Mesenchymal stem cell (in vitro differentiated cells and primary cell): Measurements from ENCODE around the gene VPS35L.

Experiments used
- DNase-seq: peaks from one replicate; pipeline ENCODE4 v3.0.0-alpha.2; 2013
- H2AFZ ChIP-seq: one replicate; pipeline ENCODE4 v1.6.1; 2013; ENCODE audit warnings: low read depth, mild to moderate bottlenecking, control low read depth, inconsistent platforms, low read length, moderate library complexity
- H2AK5ac ChIP-seq: 2 replicates; pipeline ENCODE4 v1.6.1; 2013; ENCODE audit warnings: low read length, moderate library complexity, mild to moderate bottlenecking, inconsistent platforms; ENCODE audit not compliant: severe bottlenecking
- H2BK120ac ChIP-seq: one replicate; pipeline ENCODE4 v1.6.1; 2013; ENCODE audit warnings: low read depth, mild to moderate bottlenecking, inconsistent platforms, low read length, moderate library complexity
- H2BK12ac ChIP-seq, 2 experiments: one replicate each; pipeline ENCODE4 v1.6.1; 2013; ENCODE audit warnings: inconsistent platforms in 2 of 2, low read length in 2 of 2, mild to moderate bottlenecking in 2 of 2, moderate library complexity in 2 of 2, control low read depth in 1 of 2
- H2BK15ac ChIP-seq: one replicate; pipeline ENCODE4 v1.6.1; 2013; ENCODE audit warnings: mild to moderate bottlenecking, low read depth, inconsistent platforms; ENCODE audit not compliant: poor library complexity, severe bottlenecking
- H2BK5ac ChIP-seq: 2 replicates; pipeline ENCODE4 v1.6.1; 2013; ENCODE audit warnings: low read depth, mild to moderate bottlenecking, low read length, control low read depth, inconsistent platforms; ENCODE audit not compliant: poor library complexity, severe bottlenecking
- H3K14ac ChIP-seq, 2 experiments: one replicate each; pipeline ENCODE4 v1.6.1; 2013; ENCODE audit warnings: inconsistent platforms in 2 of 2, low read length in 2 of 2, control low read depth in 1 of 2, mild to moderate bottlenecking in 1 of 2, moderate library complexity in 1 of 2
- H3K18ac ChIP-seq, 2 experiments: one replicate each; pipeline ENCODE4 v1.6.1; 2013; ENCODE audit warnings: inconsistent platforms in 2 of 2, low read length in 2 of 2, control low read depth in 1 of 2, low read depth in 1 of 2, mild to moderate bottlenecking in 1 of 2
- H3K23ac ChIP-seq, 2 experiments: one replicate each; pipeline ENCODE4 v1.6.1; 2013; ENCODE audit warnings: inconsistent platforms in 2 of 2, low read length in 2 of 2, mild to moderate bottlenecking in 2 of 2, moderate library complexity in 2 of 2, control low read depth in 1 of 2
- H3K27ac ChIP-seq: 2 replicates; pipeline ENCODE4 v1.5.1; 2013; ENCODE audit warnings: mild to moderate bottlenecking, moderate library complexity, low read length, control low read depth, inconsistent platforms; ENCODE audit not compliant: poor library complexity, severe bottlenecking
- H3K27me3 ChIP-seq, 2 experiments: 2 replicates each; pipeline versions ENCODE4 v1.6.1 to v1.7.0; 2013; ENCODE audit warnings: low read length in 2 of 2, mild to moderate bottlenecking in 2 of 2, moderate library complexity in 2 of 2, control low read depth in 1 of 2, inconsistent platforms in 1 of 2; ENCODE audit not compliant: control insufficient read depth in 1 of 2, insufficient read depth in 1 of 2
- H3K36me3 ChIP-seq, 2 experiments: 2 replicates each; pipeline versions ENCODE4 v1.6.1 to v1.7.0; 2013; ENCODE audit warnings: low read length in 2 of 2, control low read depth in 1 of 2, inconsistent platforms in 1 of 2, low read depth in 1 of 2, mild to moderate bottlenecking in 1 of 2; ENCODE audit not compliant: insufficient read depth in 2 of 2, control insufficient read depth in 1 of 2
- H3K4ac ChIP-seq, 2 experiments: one replicate each; pipeline ENCODE4 v1.6.1; 2013; ENCODE audit warnings: inconsistent platforms in 2 of 2, low read length in 2 of 2, mild to moderate bottlenecking in 2 of 2, moderate library complexity in 2 of 2, control low read depth in 1 of 2, low read depth in 1 of 2
- H3K4me1 ChIP-seq: 2 replicates; pipeline ENCODE4 v1.6.1; 2013; ENCODE audit warnings: low read depth, low read length, control low read depth; ENCODE audit not compliant: control insufficient read depth, insufficient read depth
- H3K4me2 ChIP-seq: 2 replicates; pipeline ENCODE4 v1.6.1; 2013; ENCODE audit warnings: low read length, mild to moderate bottlenecking, inconsistent platforms; ENCODE audit not compliant: poor library complexity, severe bottlenecking
- H3K4me3 ChIP-seq, 2 experiments: 2 replicates each; pipeline versions ENCODE4 v1.5.1 to v1.7.0; 2013; ENCODE audit warnings: low read length in 2 of 2, mild to moderate bottlenecking in 2 of 2, control low read depth in 1 of 2, low read depth in 1 of 2; ENCODE audit not compliant: insufficient read depth in 1 of 2
- H3K79me1 ChIP-seq: replicated peaks from 2 replicates; pipeline ENCODE4 v1.6.1; 2013; ENCODE audit warnings: mild to moderate bottlenecking, control low read depth, low read length, inconsistent platforms; ENCODE audit not compliant: poor library complexity, severe bottlenecking
- H3K9ac ChIP-seq: 2 replicates; pipeline ENCODE4 v1.7.0; 2013; ENCODE audit warnings: mild to moderate bottlenecking, low read length, moderate library complexity
- H3K9me3 ChIP-seq: 2 replicates; pipeline ENCODE4 v1.7.0; 2013; ENCODE audit warnings: mild to moderate bottlenecking, low read length; ENCODE audit not compliant: control insufficient read depth
- H4K8ac ChIP-seq: one replicate; pipeline ENCODE4 v1.6.1; 2013; ENCODE audit warnings: inconsistent platforms, mild to moderate bottlenecking, low read length, moderate library complexity
- H4K91ac ChIP-seq: one replicate; pipeline ENCODE4 v1.6.1; 2013; ENCODE audit warnings: mild to moderate bottlenecking, low read length, inconsistent platforms
- WGBS: methylation state at CpG from one replicate; pipeline ENCODE4 v1.1.7; 2013; ENCODE audit warnings: mixed read lengths; 5-methylcytosine and 5-hydroxymethylcytosine counted together

Gene VPS35L

GRCh38 chr16:19666477-19666876, 111.0 kb downstream of the VPS35L start:
- Histone ChIP-seq H3K36me3 (peaks cover 13 to 53% of the 10 kb centered on the region in 2 experiments), H2AK5ac (no peak overlapping the region), H2BK5ac (no peak overlapping the region), H2BK120ac (no peak overlapping the region), H3K27me3 (no peaks in the 10 kb centered on the region), H4K91ac (no peak overlapping the region), H3K27ac (no peak overlapping the region), H3K4me1 (no peaks in the 10 kb centered on the region), H3K14ac (no peak overlapping the region), H3K79me1 (no peaks in the 10 kb centered on the region), H3K23ac (no peak overlapping the region), H3K4ac (no peak overlapping the region), H4K8ac (no peak overlapping the region), H3K4me2 (no peak overlapping the region), H2BK15ac (no peak overlapping the region), H3K9me3 (peaks cover 4% of the 10 kb centered on the region), H3K4me3 (no peak overlapping the region), H2BK12ac (no peak overlapping the region), H3K9ac (no peak overlapping the region), H2AFZ (no peak overlapping the region), H3K18ac (no peak overlapping the region)
- WGBS: 89% methylated on average over 3 of the region's 3 CpGs
- DNase-seq: no peak

- Histone ChIP-seq H3K9me3 (no peaks in the 10 kb centered on the region), H4K91ac (no peak overlapping the region), H3K4me1 (peaks cover 5% of the 10 kb centered on the region), H2BK12ac (no peak overlapping the region), H3K27ac (no peak overlapping the region), H3K23ac (no peak overlapping the region), H2BK120ac (no peak overlapping the region), H3K27me3 (no peaks in the 10 kb centered on the region), H2BK15ac (no peak overlapping the region), H3K36me3 (peaks cover 18 to 69% of the 10 kb centered on the region in 2 experiments), H2AFZ (no peak overlapping the region), H4K8ac (no peak overlapping the region), H3K79me1 (peaks cover 5% of the 10 kb centered on the region), H3K4ac (no peak overlapping the region), H2BK5ac (no peak overlapping the region), H3K14ac (no peak overlapping the region), H3K18ac (peak overlapping the region in 1 of 2 experiments; percentile 24), H3K4me2 (no peak overlapping the region), H3K4me3 (no peak overlapping the region), H3K9ac (no peak overlapping the region), H2AK5ac (no peak overlapping the region)
- over 99% methylated on average over 3 of the region's 4 CpGs for WGBS
- no peak for DNase-seq
These were observed 116.9 kb downstream of the VPS35L start for GRCh38 chr16:19672378-19672777.

GRCh38 chr16:19674485-19674884, 119.0 kb downstream of the VPS35L start:
- Histone ChIP-seq H3K27me3 (no peaks in the 10 kb centered on the region), H2BK12ac (no peak overlapping the region), H2BK5ac (no peak overlapping the region), H3K27ac (no peak overlapping the region), H3K4me3 (no peak overlapping the region), H3K9me3 (no peaks in the 10 kb centered on the region), H3K14ac (no peak overlapping the region), H3K9ac (no peak overlapping the region), H3K18ac (no peak overlapping the region), H3K79me1 (peaks cover 6% of the 10 kb centered on the region), H2AK5ac (no peak overlapping the region), H2BK120ac (no peak overlapping the region), H3K36me3 (peaks cover 23 to 56% of the 10 kb centered on the region in 2 experiments), H3K4ac (no peak overlapping the region), H3K4me1 (peaks cover 5% of the 10 kb centered on the region), H2AFZ (no peak overlapping the region), H3K4me2 (no peak overlapping the region), H4K91ac (no peak overlapping the region), H2BK15ac (no peak overlapping the region), H3K23ac (no peak overlapping the region), H4K8ac (no peak overlapping the region)
- no peak for DNase-seq
- WGBS: 80% methylated on average over 1 of the region's 5 CpGs

GRCh38 chr16:19677402-19677801, 121.9 kb downstream of the VPS35L start:
- DNase-seq: no peak
- Histone ChIP-seq H3K4ac (no peak overlapping the region), H3K4me2 (no peak overlapping the region), H2BK5ac (no peak overlapping the region), H3K14ac (no peak overlapping the region), H3K18ac (no peak overlapping the region), H3K9me3 (no peaks in the 10 kb centered on the region), H4K91ac (no peak overlapping the region), H3K23ac (no peak overlapping the region), H3K27me3 (no peaks in the 10 kb centered on the region), H2AFZ (no peak overlapping the region), H4K8ac (no peak overlapping the region), H2BK15ac (no peak overlapping the region), H3K4me3 (no peak overlapping the region), H2BK12ac (no peak overlapping the region), H3K4me1 (peaks cover 1% of the 10 kb centered on the region), H3K79me1 (peaks cover 6% of the 10 kb centered on the region), H2BK120ac (no peak overlapping the region), H3K36me3 (peaks cover 29 to 60% of the 10 kb centered on the region in 2 experiments), H3K27ac (no peak overlapping the region), H3K9ac (no peak overlapping the region), H2AK5ac (no peak overlapping the region)
- 94% methylated on average over 7 of the region's 7 CpGs for WGBS
